T-cell (primary cell): Measurements from ENCODE around the gene CXCL8. TPM values are rescaled to one million over a fixed set of nuclear protein-coding genes. Genes with fewer than 3 reads are reported as not detected.

Experiments used
- ATAC-seq, 4 experiments: fragments of 200-7000 bp in 3 of 4; fragments of 150-1000 bp in 1 of 4; cut with Tn5 transposase; replicated peaks in 1 of 4; 1 replicate in 3 of 4; 2 replicates in 1 of 4; pipeline ENCODE4 v1.10.0; 2021; ENCODE audit warnings: moderate library complexity in 3 of 4, mild to moderate bottlenecking in 2 of 4, moderate number of reproducible peaks in 1 of 4
- CTCF ChIA-PET, 2 donors: fragments of 300-600 bp; sonication (Branson Sonifier 250); formaldehyde crosslinking; loops; one replicate each; lab custom pipeline; 2022; ENCODE audit warnings: antibody characterized with exemption in 2 of 2; lab: Charles Lee
- POLR2A ChIA-PET, 2 donors: fragments of 300-600 bp; sonication (Branson Sonifier 250); formaldehyde crosslinking; loops; one replicate each; lab custom pipeline; 2022; ENCODE audit warnings: antibody characterized with exemption in 2 of 2; lab: Charles Lee
- DNase-seq, 35 experiments: peaks; one replicate each; pipeline versions ENCODE4 v3.0.0 to v3.0.0-alpha.2; 2013 to 2023
- H3K27ac ChIP-seq: one replicate; pipeline ENCODE4 v1.5.1; 2013; ENCODE audit warnings: low read length
- H3K27me3 ChIP-seq, 2 experiments: replicated peaks in 1 of 2; 1 replicate in 1 of 2; 2 replicates in 1 of 2; pipeline versions ENCODE4 v1.6.1 to v1.7.0; 2013; ENCODE audit warnings: low read length in 1 of 2, mixed read lengths in 1 of 2; ENCODE audit not compliant: control insufficient read depth in 2 of 2, insufficient read depth in 2 of 2; ENCODE audit errors: extremely low read depth in 1 of 2
- H3K36me3 ChIP-seq, 2 donors: 1 replicate in 1 of 2; 2 replicates in 1 of 2; pipeline versions ENCODE4 v1.6.1 to v1.7.0; 2013; ENCODE audit warnings: low read length in 1 of 2; ENCODE audit not compliant: control insufficient read depth in 2 of 2, insufficient read depth in 1 of 2; ENCODE audit errors: extremely low read depth in 1 of 2
- H3K4me1 ChIP-seq, 2 experiments: 1 replicate in 1 of 2; 2 replicates in 1 of 2; pipeline versions ENCODE4 v1.6.1 to v1.7.0; 2013; ENCODE audit warnings: low read length in 2 of 2, mixed read lengths in 1 of 2; ENCODE audit not compliant: insufficient read depth in 2 of 2, control insufficient read depth in 1 of 2; ENCODE audit errors: extremely low read depth in 1 of 2
- H3K4me3 ChIP-seq, 2 donors: 1 replicate in 1 of 2; 2 replicates in 1 of 2; pipeline versions ENCODE4 v1.5.1 to v1.7.0; 2013; ENCODE audit warnings: mild to moderate bottlenecking in 2 of 2, low read length in 1 of 2, moderate library complexity in 1 of 2; ENCODE audit not compliant: control insufficient read depth in 1 of 2; ENCODE audit errors: extremely low read depth in 1 of 2
- H3K9me3 ChIP-seq: 2 replicates; pipeline ENCODE4 v1.7.0; 2013
- H3K27ac Mint-ChIP-seq, 2 donors: one replicate each; pipeline ENCODE4 v1.8.0; 2020 to 2021; ENCODE audit warnings: mild to moderate bottlenecking in 2 of 2, mixed read lengths in 2 of 2
- H3K27me3 Mint-ChIP-seq, 2 donors: one replicate each; pipeline ENCODE4 v1.8.0; 2021 to 2022; ENCODE audit warnings: mixed read lengths in 2 of 2
- H3K36me3 Mint-ChIP-seq: one replicate; pipeline ENCODE4 v1.8.0; 2021; ENCODE audit warnings: mixed read lengths
- H3K4me1 Mint-ChIP-seq, 3 donors: one replicate each; pipeline ENCODE4 v1.8.0; 2020 to 2022; ENCODE audit warnings: mixed read lengths in 3 of 3, mild to moderate bottlenecking in 1 of 3
- H3K4me3 Mint-ChIP-seq, 3 donors: one replicate each; pipeline ENCODE4 v1.8.0; 2020 to 2022; ENCODE audit warnings: mild to moderate bottlenecking in 3 of 3, mixed read lengths in 3 of 3, moderate library complexity in 3 of 3
- H3K9me3 Mint-ChIP-seq, 3 donors: one replicate each; pipeline ENCODE4 v1.8.0; 2020 to 2022; ENCODE audit warnings: mixed read lengths in 3 of 3
- WGBS: methylation state at CpG from one replicate; pipeline ENCODE4 v1.1.5; 2013; ENCODE audit warnings: missing lambda C conversion rate; ENCODE audit not compliant: insufficient coverage; 5-methylcytosine and 5-hydroxymethylcytosine counted together
- total RNA-seq, 35 experiments: library from RNA in 6 of 35; stranded (reverse) in 6 of 35; fragments of 120-200 nt in 1 of 35; gene quantifications; one replicate each; pipeline versions ENCODE4 v1.2.1 to v1.2.4 and lab custom pipeline; 2013 to 2026

The CXCL8 gene
- total RNA-seq, 5 donors from 2014 or later (not counting 1 experiment from before 2014, with no cell fraction given): 0.39 to 1.4 (median 0.67) TPM

GRCh38 chr4:73711989-73712388 lies 28.4 kb upstream of the CXCL8 start:
- H3K4me1 ChIP-seq: no peaks in the 10 kb centered on the region
- H3K9me3 ChIP-seq: no peaks in the 10 kb centered on the region
- Mint-ChIP-seq H3K36me3 (no peaks in the 10 kb centered on the region), H3K4me3 (no peak overlapping the region), H3K27me3 (no peaks in the 10 kb centered on the region), H3K27ac (no peak overlapping the region), H3K9me3 (no peaks in the 10 kb centered on the region), H3K4me1 (no peaks in the 10 kb centered on the region)
- no peak for ATAC-seq
- WGBS: 47% methylated on average over 2 of the region's 2 CpGs
- no peaks in the 10 kb centered on the region for H3K36me3 ChIP-seq
- no peak overlapping the region for H3K4me3 ChIP-seq
- H3K27me3 ChIP-seq: no peaks in the 10 kb centered on the region
- ChIA-PET CTCF (interaction anchor here in 1 of 2 donors (1.0 kb wide), 1 partner anchor 13 kb away, joined by 3 read pairs; no protein-coding TSS in a partner anchor), POLR2A (interaction anchor here in 1 of 2 donors (0.7 kb wide), 1 partner anchor 13 kb away, joined by 4 read pairs; no protein-coding TSS in a partner anchor)
- no peak for DNase-seq
- H3K27ac ChIP-seq: no peak overlapping the region

- no peak overlapping the region for H3K4me3 Mint-ChIP-seq
- ChIA-PET CTCF (no interaction called here), POLR2A (no interaction called here)
- H3K9me3 Mint-ChIP-seq: no peaks in the 10 kb centered on the region
- no peak overlapping the region for H3K27ac Mint-ChIP-seq
- H3K36me3 Mint-ChIP-seq: no peaks in the 10 kb centered on the region
- Histone ChIP-seq H3K27ac (no peak overlapping the region), H3K27me3 (no peaks in the 10 kb centered on the region), H3K36me3 (no peaks in the 10 kb centered on the region), H3K4me3 (no peak overlapping the region), H3K4me1 (no peaks in the 10 kb centered on the region), H3K9me3 (no peaks in the 10 kb centered on the region)
- no peak for DNase-seq
- H3K27me3 Mint-ChIP-seq: no peaks in the 10 kb centered on the region
- ATAC-seq: no peak
- whole genome bisulfite sequencing: 100% methylated on average over 1 of the region's 3 CpGs
- no peaks in the 10 kb centered on the region for H3K4me1 Mint-ChIP-seq
These were observed 26.7 kb upstream of the CXCL8 start for GRCh38 chr4:73713650-73714049.

GRCh38 chr4:73714647-73715046 lies 25.7 kb upstream of the CXCL8 start:
- H3K27ac ChIP-seq: no peak overlapping the region
- no peaks in the 10 kb centered on the region for H3K36me3 Mint-ChIP-seq
- no peaks in the 10 kb centered on the region for H3K27me3 Mint-ChIP-seq
- ATAC-seq (no peak), DNase-seq (no peak)
- H3K4me1 ChIP-seq: no peaks in the 10 kb centered on the region
- no peaks in the 10 kb centered on the region for H3K9me3 Mint-ChIP-seq
- ChIA-PET CTCF (no interaction called here), POLR2A (no interaction called here)
- no peaks in the 10 kb centered on the region for H3K27me3 ChIP-seq
- no peak overlapping the region for H3K4me3 ChIP-seq
- no peak overlapping the region for H3K4me3 Mint-ChIP-seq
- no peak overlapping the region for H3K27ac Mint-ChIP-seq
- no CpG with 5 or more reads among the region's 2 CpGs for WGBS
- H3K36me3 ChIP-seq: no peaks in the 10 kb centered on the region
- H3K4me1 Mint-ChIP-seq: no peaks in the 10 kb centered on the region
- no peaks in the 10 kb centered on the region for H3K9me3 ChIP-seq

DNA sequence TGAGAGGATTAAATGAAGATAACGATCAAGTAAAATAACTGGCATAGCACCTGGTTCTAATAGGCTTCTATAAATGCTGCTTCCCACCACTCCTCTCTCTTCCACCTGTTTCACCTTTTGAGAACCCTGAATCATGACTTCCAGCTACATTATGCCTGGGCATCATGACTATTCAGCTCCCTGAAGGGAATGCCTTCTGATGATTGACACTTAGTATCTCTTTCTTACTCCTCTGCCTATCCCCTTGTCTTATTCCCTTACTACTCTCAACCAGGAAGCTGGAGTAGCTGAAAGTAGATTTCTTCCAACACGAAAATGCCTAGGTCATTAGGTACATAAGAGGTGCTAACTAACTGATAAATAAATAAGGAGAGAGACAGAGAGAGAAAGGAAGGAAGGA lies 24.7 kb upstream of the CXCL8 start:
- Histone ChIP-seq H3K27me3 (no peaks in the 10 kb centered on the region), H3K4me3 (no peak overlapping the region), H3K9me3 (no peaks in the 10 kb centered on the region), H3K36me3 (no peaks in the 10 kb centered on the region), H3K4me1 (no peaks in the 10 kb centered on the region), H3K27ac (no peak overlapping the region)
- no CpG with 5 or more reads among the region's 2 CpGs for WGBS
- CTCF ChIA-PET: no interaction called here
- H3K27ac Mint-ChIP-seq: no peak overlapping the region
- H3K4me3 Mint-ChIP-seq: no peak overlapping the region
- no peaks in the 10 kb centered on the region for H3K27me3 Mint-ChIP-seq
- no peaks in the 10 kb centered on the region for H3K4me1 Mint-ChIP-seq
- no peak for ATAC-seq
- H3K9me3 Mint-ChIP-seq: no peaks in the 10 kb centered on the region
- no peaks in the 10 kb centered on the region for H3K36me3 Mint-ChIP-seq
- POLR2A ChIA-PET: no interaction called here
- DNase-seq: no peak

DNA sequence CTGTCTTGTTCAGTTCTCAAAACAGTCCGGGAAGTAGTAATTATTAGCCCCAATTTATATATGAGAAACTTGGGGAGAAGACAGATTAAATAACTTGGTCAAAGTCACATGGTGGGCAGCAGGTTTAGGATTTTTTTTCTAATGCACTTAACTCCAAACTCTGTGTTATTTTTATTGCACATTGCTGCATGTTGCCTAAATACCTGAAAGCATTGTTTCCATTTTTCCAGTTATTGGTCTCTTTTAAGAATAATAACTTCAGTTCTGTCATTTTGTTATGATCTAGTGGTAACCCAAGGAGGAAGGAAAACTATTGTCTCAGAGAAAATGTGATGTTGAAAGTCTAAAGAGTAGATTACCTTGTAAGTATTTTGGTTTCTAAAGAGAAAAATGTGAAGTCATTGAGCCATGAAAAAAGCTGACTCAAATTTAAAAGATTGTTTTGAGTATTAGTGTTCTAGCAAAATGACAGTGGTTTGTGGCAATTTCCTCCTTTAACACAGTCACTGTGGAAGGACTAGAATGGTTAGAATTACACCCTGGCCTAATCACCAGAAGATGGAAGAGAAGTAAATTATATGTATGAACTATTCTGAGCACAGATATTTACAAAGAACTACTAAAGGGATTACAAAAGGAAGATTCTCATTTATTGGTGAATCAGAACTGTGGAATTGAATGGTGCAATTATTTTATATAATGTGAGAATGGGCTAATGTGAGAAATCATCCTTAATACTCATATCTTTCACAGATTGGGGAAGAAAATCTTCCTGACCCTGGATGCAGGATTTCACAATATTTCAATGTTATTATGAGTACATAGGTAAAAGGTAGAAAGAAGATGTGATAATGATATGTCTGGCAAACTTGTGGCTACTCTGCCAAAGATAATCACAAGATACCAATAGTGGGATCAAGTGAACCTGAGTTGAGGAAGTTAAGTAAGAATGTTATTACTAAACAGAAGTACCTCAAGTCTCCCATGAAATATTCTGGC lies 21.7 kb upstream of the CXCL8 start:
- Mint-ChIP-seq H3K9me3 (no peaks in the 10 kb centered on the region), H3K4me1 (no peaks in the 10 kb centered on the region), H3K27me3 (no peaks in the 10 kb centered on the region), H3K4me3 (no peak overlapping the region), H3K36me3 (no peaks in the 10 kb centered on the region), H3K27ac (no peak overlapping the region)
- ATAC-seq (no peak), DNase-seq (no peak)
- ChIA-PET POLR2A (no interaction called here), CTCF (no interaction called here)
- no peaks in the 10 kb centered on the region for H3K9me3 ChIP-seq
- H3K27ac ChIP-seq: no peak overlapping the region
- H3K4me3 ChIP-seq: no peak overlapping the region
- no peaks in the 10 kb centered on the region for H3K36me3 ChIP-seq
- no CpG with 5 or more reads among the region's 1 CpG for WGBS
- no peaks in the 10 kb centered on the region for H3K27me3 ChIP-seq
- no peaks in the 10 kb centered on the region for H3K4me1 ChIP-seq

DNA sequence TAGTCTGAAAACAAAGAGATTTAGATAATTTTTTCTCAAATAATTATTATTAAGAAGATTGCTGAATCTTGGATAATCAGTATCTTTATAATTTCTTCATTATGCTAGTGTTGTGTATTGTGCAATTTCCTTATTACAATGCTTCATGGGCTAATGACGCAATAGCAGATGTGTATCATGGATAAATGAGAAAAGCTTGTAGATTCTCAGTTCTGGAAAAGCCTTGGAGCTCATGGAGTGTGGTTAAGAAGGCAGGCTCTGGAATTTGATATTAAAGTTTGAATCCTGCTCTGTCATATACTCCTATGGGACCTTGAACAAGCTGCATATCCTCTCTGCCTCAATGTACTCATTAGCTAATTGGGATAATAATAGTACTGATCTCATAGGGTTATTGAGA lies 18.9 kb upstream of the CXCL8 start:
- H3K9me3 ChIP-seq: no peaks in the 10 kb centered on the region
- H3K4me1 ChIP-seq: no peaks in the 10 kb centered on the region
- H3K9me3 Mint-ChIP-seq: no peaks in the 10 kb centered on the region
- ChIA-PET CTCF (no interaction called here), POLR2A (no interaction called here)
- H3K27ac Mint-ChIP-seq: no peak overlapping the region
- WGBS: 100% methylated on average over 1 of the region's 1 CpG
- no peak overlapping the region for H3K27ac ChIP-seq
- no peak for ATAC-seq
- no peaks in the 10 kb centered on the region for H3K27me3 ChIP-seq
- no peaks in the 10 kb centered on the region for H3K4me1 Mint-ChIP-seq
- H3K36me3 ChIP-seq: no peaks in the 10 kb centered on the region
- H3K4me3 ChIP-seq: no peak overlapping the region
- no peaks in the 10 kb centered on the region for H3K27me3 Mint-ChIP-seq
- DNase-seq: no peak
- no peak overlapping the region for H3K4me3 Mint-ChIP-seq
- no peaks in the 10 kb centered on the region for H3K36me3 Mint-ChIP-seq
